GM23338 (cell line): ENCODE measurements around the gene CHMP4A.

Experiments
- CTCF ChIP-seq, 2 experiments: fragments of 200-600 bp in 1 of 2; sonication (generic) in 1 of 2; conservative IDR thresholded peaks; 2 replicates each; pipeline versions ENCODE4 v1.5.1 to v1.6.1; 2016 to 2017; ENCODE audit warnings: antibody characterized with exemption in 2 of 2, low read depth in 2 of 2, mild to moderate bottlenecking in 2 of 2, moderate library complexity in 1 of 2
- EZH2 ChIP-seq: fragments of 200-600 bp; sonication (generic); IDR thresholded peaks from one replicate; pipeline ENCODE4 v1.8.0; 2017; ENCODE audit warnings: antibody characterized with exemption, mild to moderate bottlenecking, low read depth; ENCODE audit not compliant: unreplicated experiment
- EZH2phosphoT487 ChIP-seq: fragments of 200-600 bp; sonication (generic); IDR thresholded peaks from one replicate; pipeline ENCODE4 v1.8.1; 2018; ENCODE audit warnings: antibody characterized with exemption; ENCODE audit not compliant: unreplicated experiment
- TF ChIP-seq, protein P1 (sequence below): IDR thresholded peaks from 2 replicates; pipeline ENCODE4 v1.6.1; 2016; ENCODE audit warnings: antibody characterized with exemption

GRCh38 chr14:24183014-24183481 lies 30.2 kb downstream of the CHMP4A start:
- TF ChIP-seq CTCF (conservative IDR thresholded peaks at IDR 0.05; ENCODE audit: low read depth in 2 of 2) (no peak), EZH2phosphoT487 (no peak), EZH2 (no peak)
- TF ChIP-seq, protein P1, sequence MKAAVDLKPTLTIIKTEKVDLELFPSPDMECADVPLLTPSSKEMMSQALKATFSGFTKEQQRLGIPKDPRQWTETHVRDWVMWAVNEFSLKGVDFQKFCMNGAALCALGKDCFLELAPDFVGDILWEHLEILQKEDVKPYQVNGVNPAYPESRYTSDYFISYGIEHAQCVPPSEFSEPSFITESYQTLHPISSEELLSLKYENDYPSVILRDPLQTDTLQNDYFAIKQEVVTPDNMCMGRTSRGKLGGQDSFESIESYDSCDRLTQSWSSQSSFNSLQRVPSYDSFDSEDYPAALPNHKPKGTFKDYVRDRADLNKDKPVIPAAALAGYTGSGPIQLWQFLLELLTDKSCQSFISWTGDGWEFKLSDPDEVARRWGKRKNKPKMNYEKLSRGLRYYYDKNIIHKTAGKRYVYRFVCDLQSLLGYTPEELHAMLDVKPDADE = no peak
